Left cardiac atrium (tissue), 4 donors: ENCODE data around the gene NKX2-2. TPM values are rescaled to one million over a fixed set of nuclear protein-coding genes. Genes with fewer than 3 reads are reported as not detected.

Source experiments
- ATAC-seq, 2 donors: fragments of 200-7000 bp; cut with Tn5 transposase; one replicate each; pipeline ENCODE4 v1.9.1; 2020; ENCODE audit warnings: mild to moderate bottlenecking in 2 of 2, moderate library complexity in 2 of 2
- DNase-seq: peaks from one replicate; pipeline ENCODE4 v3.0.0-alpha.2; 2020
- intact Hi-C, 2 donors: fragments of 100-400 bp; cut with DNase I; formaldehyde crosslinking; loops; one replicate each; pipeline versions ENCODE4 v1.14.1 to v1.15.1; 2022 to 2023
- total RNA-seq, 2 donors: library from RNA; stranded (reverse); fragmentation: NEBNext Ultra II Directional; extraction: Animal tissue kit (Norgen Biotek cat#: 25700); gene quantifications; one replicate each; pipeline ENCODE4 v1.2.1, GENCODE V29; 2021
- donor health status: DM: no; HTN: yes; CAD: no.
- donor health status: DM: no; HTN: yes; CAD: no; lungs with severe emphysema.
- donor health status: DM: yes; HTN: yes; CAD: no.
- donor health status: Dilated cardiomyopathy.

The NKX2-2 gene
- total RNA-seq, 2 donors from 2014 or later, result not detected

- DNase-seq (no peak), ATAC-seq (no peak)
- intact Hi-C loops, result no loop called here
Observed at GRCh38 chr20:21510414-21511384, 3.2 kb downstream of the NKX2-2 start.

GRCh38 chr20:21509597-21510371, 4.1 kb downstream of the NKX2-2 start:
- intact Hi-C loops, result loop anchor here in 1 of 2 donors (5.0 kb wide), 1 partner anchor 652 kb away; no protein-coding TSS in a partner anchor
- DNase-seq (no peak), ATAC-seq (no peak)

- DNase-seq (no peak), ATAC-seq (no peak)
- intact Hi-C loops, result loop anchor here in 1 of 2 donors (5.0 kb wide), 1 partner anchor 652 kb away; no protein-coding TSS in a partner anchor
Observed at GRCh38 chr20:21509079-21509596, 4.7 kb downstream of the NKX2-2 start.

GRCh38 chr20:21508230-21509078, 5.4 kb downstream of the NKX2-2 start:
- no peak for DNase-seq
- intact Hi-C loops, result loop anchor here in 1 of 2 donors (5.0 kb wide), 1 partner anchor 651 kb away; no protein-coding TSS in a partner anchor
- no peak for ATAC-seq

GRCh38 chr20:21507400-21508229, 6.2 kb downstream of the NKX2-2 start:
- intact Hi-C loops, result loop anchor here in 1 of 2 donors (5.0 kb wide), 1 partner anchor 650 kb away; no protein-coding TSS in a partner anchor
- ATAC-seq (no peak), DNase-seq (no peak)

- DNase-seq (peak; percentile 53), ATAC-seq (peak; percentile 74 to 85)
- intact Hi-C loops, result loop anchor here in 1 of 2 donors (2.0 to 5.0 kb wide), 2 partner anchors 271 to 649 kb away; no protein-coding TSS in a partner anchor
Observed at GRCh38 chr20:21505810-21506530, 7.9 kb downstream of the NKX2-2 start.

GRCh38 chr20:21505161-21505809, 8.6 kb downstream of the NKX2-2 start:
- peak; percentile 71 for DNase-seq
- peak; percentile 70 to 76 for ATAC-seq
- intact Hi-C loops, result loop anchor here in 1 of 2 donors (2.0 to 5.0 kb wide), 2 partner anchors 270 to 648 kb away; no protein-coding TSS in a partner anchor

- intact Hi-C loops, result loop anchor here (2.0 to 5.0 kb wide), 4 partner anchors 267 to 667 kb away; no protein-coding TSS in a partner anchor
- ATAC-seq (no peak), DNase-seq (no peak)
Observed at GRCh38 chr20:21504323-21504722, 9.5 kb downstream of the NKX2-2 start.

GRCh38 chr20:21503345-21503744, 10.5 kb downstream of the NKX2-2 start:
- ATAC-seq (no peak), DNase-seq (no peak)
- intact Hi-C loops, result loop anchor here (5.0 kb wide), 3 partner anchors 266 to 666 kb away; no protein-coding TSS in a partner anchor

GRCh38 chr20:21501184-21501583, 12.7 kb downstream of the NKX2-2 start:
- ATAC-seq (no peak), DNase-seq (no peak)
- intact Hi-C loops, result loop anchor here (5.0 kb wide), 3 partner anchors 264 to 664 kb away; no protein-coding TSS in a partner anchor

- no peak for ATAC-seq
- intact Hi-C loops, result loop anchor here (5.0 kb wide), 3 partner anchors 263 to 663 kb away; no protein-coding TSS in a partner anchor
- no peak for DNase-seq
Observed at GRCh38 chr20:21500599-21500998, 13.3 kb downstream of the NKX2-2 start.

- ATAC-seq (no peak), DNase-seq (no peak)
- intact Hi-C loops, result loop anchor here (5.0 kb wide), 3 partner anchors 262 to 662 kb away; no protein-coding TSS in a partner anchor
Observed at GRCh38 chr20:21499641-21500040, 14.2 kb downstream of the NKX2-2 start.

- ATAC-seq (no peak), DNase-seq (no peak)
- intact Hi-C loops, result no loop called here
Observed at GRCh38 chr20:21498635-21499034, 15.2 kb downstream of the NKX2-2 start.

GRCh38 chr20:21498195-21498594, 15.7 kb downstream of the NKX2-2 start:
- DNase-seq (no peak), ATAC-seq (no peak)
- intact Hi-C loops, result no loop called here

- no peak for ATAC-seq
- intact Hi-C loops, result no loop called here
- no peak for DNase-seq
Observed at GRCh38 chr20:21496452-21496851, 17.4 kb downstream of the NKX2-2 start.

GRCh38 chr20:21493049-21493448, 20.8 kb downstream of the NKX2-2 start:
- DNase-seq (no peak), ATAC-seq (no peak)
- intact Hi-C loops, result no loop called here
